Endodermal cell (in vitro differentiated cells): ENCODE data around the gene COPE. TPM values are rescaled to one million over a fixed set of nuclear protein-coding genes. Genes with fewer than 3 reads are reported as not detected.

ENCODE experiments used
- DNase-seq: peaks from one replicate; pipeline ENCODE4 v3.0.0-alpha.2; 2017
- H3K27ac ChIP-seq: 2 replicates; pipeline ENCODE4 v1.5.1; 2013; ENCODE audit warnings: mild to moderate bottlenecking, low read depth, low read length, moderate library complexity
- H3K27me3 ChIP-seq: 2 replicates; pipeline ENCODE4 v1.6.1; 2013; ENCODE audit warnings: mild to moderate bottlenecking, low read length, moderate library complexity; ENCODE audit not compliant: insufficient read depth, control insufficient read depth, poor library complexity, severe bottlenecking
- H3K36me3 ChIP-seq: 2 replicates; pipeline ENCODE4 v1.7.0; 2013; ENCODE audit warnings: mild to moderate bottlenecking, low read length, moderate library complexity; ENCODE audit not compliant: control insufficient read depth, insufficient read depth
- H3K4me1 ChIP-seq: one replicate; pipeline ENCODE4 v1.7.0; 2013; ENCODE audit warnings: low read length; ENCODE audit not compliant: control insufficient read depth, insufficient read depth
- H3K4me3 ChIP-seq: 2 replicates; pipeline ENCODE4 v1.5.1; 2013; ENCODE audit warnings: mild to moderate bottlenecking, low read length, moderate library complexity
- H3K9ac ChIP-seq: 2 replicates; pipeline ENCODE4 v1.6.1; 2013; ENCODE audit warnings: mild to moderate bottlenecking, low read length, moderate library complexity; ENCODE audit not compliant: poor library complexity, severe bottlenecking; ENCODE audit errors: extremely low read depth
- H3K9me3 ChIP-seq: 2 replicates; pipeline ENCODE4 v1.6.1; 2013; ENCODE audit warnings: mild to moderate bottlenecking, low read length, moderate library complexity; ENCODE audit not compliant: control insufficient read depth
- H3K27ac Mint-ChIP-seq: 2 replicates; pipeline ENCODE4 v1.8.0; 2020; ENCODE audit warnings: mixed read lengths
- H3K27me3 Mint-ChIP-seq: 2 replicates; pipeline ENCODE4 v1.8.0; 2021; ENCODE audit warnings: mild to moderate bottlenecking, mixed read lengths; ENCODE audit not compliant: insufficient read depth
- H3K36me3 Mint-ChIP-seq: 2 replicates; pipeline ENCODE4 v1.8.0; 2020; ENCODE audit warnings: low read depth, mixed read lengths
- H3K4me1 Mint-ChIP-seq: 2 replicates; pipeline ENCODE4 v1.8.0; 2020; ENCODE audit warnings: mixed read lengths
- H3K4me3 Mint-ChIP-seq: 2 replicates; pipeline ENCODE4 v1.8.0; 2020; ENCODE audit warnings: mild to moderate bottlenecking, moderate library complexity, mixed read lengths
- H3K9me3 Mint-ChIP-seq: 2 replicates; pipeline ENCODE4 v1.8.0; 2020; ENCODE audit warnings: mild to moderate bottlenecking, mixed read lengths
- CTCF ChIP-seq: fragments of 200-600 bp; sonication (generic); conservative IDR thresholded peaks from 2 replicates; pipeline ENCODE4 v1.5.0; 2021; ENCODE audit warnings: antibody characterized with exemption, mild to moderate bottlenecking
- WGBS, 2 experiments: methylation state at CpG; one replicate each; pipeline versions ENCODE4 v1.1.5 to v1.1.7; 2013; ENCODE audit warnings: missing lambda C conversion rate in 2 of 2, mixed read lengths in 1 of 2; ENCODE audit not compliant: insufficient coverage in 1 of 2, insufficient read length in 1 of 2; 5-methylcytosine and 5-hydroxymethylcytosine counted together
- total RNA-seq, 2 donors: library from RNA; stranded (reverse); fragmentation: NEBNext Ultra II Directional in 1 of 2; extraction: Animal tissue kit (Norgen Biotek cat#: 25700) in 1 of 2; gene quantifications; 2 replicates in 1 of 2; 3 replicates in 1 of 2; pipeline ENCODE4 v1.2.1, GENCODE V29; 2021

COPE gene
- total RNA-seq, 2 donors from 2014 or later: 226 to 241 TPM

- WGBS, 2 experiments: 58 to 63% methylated on average over 9 to 23 of the region's 28 CpGs
- Mint-ChIP-seq H3K4me3 (peak overlapping the region; percentile 69), H3K4me1 (no peaks in the 10 kb centered on the region), H3K27me3 (peaks cover 13% of the 10 kb centered on the region), H3K9me3 (no peaks in the 10 kb centered on the region), H3K36me3 (peaks cover 9% of the 10 kb centered on the region), H3K27ac (no peak overlapping the region)
- no peaks in the 10 kb centered on the region for H3K4me1 ChIP-seq
- H3K4me3 ChIP-seq: peak overlapping the region; percentile 78
- no peaks in the 10 kb centered on the region for H3K9me3 ChIP-seq
- DNase-seq: no peak
- H3K27me3 ChIP-seq: no peaks in the 10 kb centered on the region
- peak overlapping the region; percentile 82 for H3K27ac ChIP-seq
- no peaks in the 10 kb centered on the region for H3K36me3 ChIP-seq
- H3K9ac ChIP-seq: no peak overlapping the region
- TF ChIP-seq CTCF: no peak
Observed at GRCh38 chr19:18894254-18895037, 24.7 kb downstream of the COPE start.

GRCh38 chr19:18893587-18894253 lies 25.5 kb downstream of the COPE start:
- Mint-ChIP-seq H3K4me1 (no peaks in the 10 kb centered on the region), H3K9me3 (no peaks in the 10 kb centered on the region), H3K4me3 (no peak overlapping the region), H3K36me3 (peaks cover 11% of the 10 kb centered on the region), H3K27me3 (peaks cover 13% of the 10 kb centered on the region), H3K27ac (no peak overlapping the region)
- H3K36me3 ChIP-seq: no peaks in the 10 kb centered on the region
- 85 to 90% methylated on average over 6 to 16 of the region's 18 CpGs for WGBS, 2 experiments
- no peaks in the 10 kb centered on the region for H3K4me1 ChIP-seq
- no peak for TF ChIP-seq CTCF
- no peak overlapping the region for H3K9ac ChIP-seq
- no peaks in the 10 kb centered on the region for H3K9me3 ChIP-seq
- H3K4me3 ChIP-seq: no peak overlapping the region
- H3K27ac ChIP-seq: no peak overlapping the region
- no peaks in the 10 kb centered on the region for H3K27me3 ChIP-seq
- DNase-seq: no peak

DNA sequence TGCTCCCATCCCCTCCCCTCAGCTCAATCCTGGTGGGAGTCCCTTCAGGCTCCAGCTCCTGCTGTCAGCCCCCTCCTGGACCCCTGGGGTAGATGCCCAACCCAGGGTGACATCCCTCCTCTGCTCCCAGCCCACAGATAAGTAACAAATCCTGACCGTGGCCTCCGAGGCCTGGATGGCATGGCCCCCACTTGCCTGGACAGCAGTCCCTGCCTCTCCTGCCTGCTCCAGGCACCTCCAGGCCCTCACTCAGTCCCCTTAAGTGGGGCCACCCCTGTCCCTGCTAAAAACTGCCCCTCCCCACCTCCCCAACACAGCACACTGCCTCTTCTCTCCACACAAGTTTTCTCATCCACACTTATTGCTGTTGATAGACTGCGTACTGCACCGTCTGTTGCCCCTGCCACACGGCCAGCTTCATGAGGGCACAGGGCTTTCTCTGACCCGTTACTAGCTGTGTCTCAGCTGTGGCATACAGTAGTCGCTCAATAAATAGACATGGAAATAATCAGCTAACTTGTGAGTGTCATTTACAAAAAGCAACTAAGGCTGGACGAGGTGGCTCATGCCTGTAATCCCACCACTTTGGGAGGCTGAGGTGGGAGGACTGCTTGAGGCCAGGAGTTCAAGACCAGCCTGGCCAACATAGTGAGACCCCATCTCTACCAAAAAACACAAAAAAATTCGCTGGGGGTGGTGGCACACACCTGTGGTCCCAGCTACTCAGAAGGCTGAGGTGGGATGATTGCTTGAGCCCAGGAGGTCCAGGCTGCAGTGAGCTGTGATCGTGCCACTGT lies 29.0 kb downstream of the COPE start:
- Mint-ChIP-seq H3K27ac (no peak overlapping the region), H3K9me3 (no peaks in the 10 kb centered on the region), H3K27me3 (no peaks in the 10 kb centered on the region), H3K4me1 (no peaks in the 10 kb centered on the region), H3K36me3 (peaks cover 27% of the 10 kb centered on the region), H3K4me3 (no peak overlapping the region)
- Histone ChIP-seq H3K36me3 (peaks cover 7% of the 10 kb centered on the region), H3K9me3 (no peaks in the 10 kb centered on the region), H3K27ac (no peak overlapping the region), H3K9ac (no peak overlapping the region), H3K4me3 (no peak overlapping the region), H3K4me1 (no peaks in the 10 kb centered on the region), H3K27me3 (no peaks in the 10 kb centered on the region)
- DNase-seq: no peak
- no peak for TF ChIP-seq CTCF
- WGBS, 2 experiments: 86 to 97% methylated on average over 10 of the region's 10 CpGs
